GM19455 (cell line): ENCODE results near the gene TATDN3.
"Not testable (repeated sequence)": the region's sequence is repeated elsewhere in the genome, so short reads cannot be mapped to it uniquely, and the experiment has no call there.

Experiments used
- ATAC-seq: cut with Tn5 transposase; IDR thresholded peaks from one replicate; pipeline ENCODE4 v1.9.1; 2021; ENCODE audit not compliant: unreplicated experiment

TATDN3 gene

DNA sequence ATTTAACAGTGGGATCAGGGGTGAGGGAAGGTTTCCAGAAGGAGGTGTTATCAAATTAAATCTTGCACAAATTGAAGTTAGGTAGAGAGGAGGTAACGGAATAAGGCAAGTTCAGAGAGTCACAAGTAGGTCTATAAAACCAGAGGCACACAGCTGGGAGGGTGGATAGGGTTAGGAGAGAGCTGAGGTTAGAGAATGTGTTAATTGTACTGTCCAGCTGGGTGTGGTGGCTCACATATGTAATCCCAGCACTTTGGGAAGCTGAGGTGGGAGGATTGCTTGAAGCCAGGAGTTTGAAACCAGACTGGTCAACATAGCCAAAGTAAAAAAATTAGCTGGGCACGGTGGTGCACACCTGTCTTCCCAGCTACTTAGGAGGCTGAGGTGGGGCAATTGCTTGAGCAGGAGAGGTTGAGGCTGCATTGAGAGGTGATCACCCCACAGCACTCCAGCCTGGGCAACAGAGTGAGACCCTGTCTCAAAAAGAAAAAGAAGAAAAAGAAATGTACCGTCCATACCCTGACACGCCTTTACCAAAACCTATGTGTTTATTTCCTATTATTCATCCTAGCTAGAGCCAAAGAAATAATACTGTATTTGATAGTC is 35.6 kb downstream of the TATDN3 start:
- no peak for ATAC-seq

DNA sequence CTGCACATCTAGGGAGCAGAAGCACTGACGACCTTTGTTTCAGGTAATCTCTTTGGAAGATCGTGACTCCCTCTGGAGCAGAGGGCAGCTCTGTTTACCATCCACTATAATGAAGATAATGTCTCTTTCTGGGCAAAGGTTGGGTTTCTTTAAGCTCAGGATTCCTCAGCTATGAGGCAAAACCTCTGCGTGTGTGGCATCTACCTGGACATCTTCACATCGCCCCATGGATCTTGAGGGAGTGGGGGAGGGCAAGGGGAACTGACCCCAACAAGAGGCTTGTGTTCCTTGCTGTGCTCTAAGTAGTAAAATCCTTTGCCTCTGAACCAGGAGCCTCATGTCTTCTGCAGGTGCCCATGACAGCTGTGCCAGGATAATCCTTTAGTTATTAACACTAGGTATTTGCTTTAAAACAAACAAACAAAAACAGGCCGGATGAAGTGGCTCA is 36.2 kb downstream of the TATDN3 start:
- ATAC-seq, result no peak

GRCh38 chr1:212828395-212828794 is 36.7 kb downstream of the TATDN3 start:
- no peak for ATAC-seq

- ATAC-seq, result peak; percentile 64
Measured at GRCh38 chr1:212833211-212834207, 41.8 kb downstream of the TATDN3 start.

GRCh38 chr1:212838145-212838544 is 46.5 kb downstream of the TATDN3 start:
- no peak for ATAC-seq

- ATAC-seq, result not testable (repeated sequence)
Measured at GRCh38 chr1:212844521-212844920, 52.8 kb downstream of the TATDN3 start.

GRCh38 chr1:212847549-212847948 is 55.9 kb downstream of the TATDN3 start, which contains the start of gene SPATA45:
Gene SPATA45 (minus strand): TSS chr1:212847649. CDS start chr1:212836149, 11,500 bp downstream.
- no peak for ATAC-seq

- no peak for ATAC-seq
Measured at GRCh38 chr1:212852105-212852688, 60.5 kb downstream of the TATDN3 start.

GRCh38 chr1:212853658-212854057 is 62.0 kb downstream of the TATDN3 start:
- ATAC-seq, result no peak

- no peak for ATAC-seq
Measured at GRCh38 chr1:212856755-212857154, 65.1 kb downstream of the TATDN3 start.

DNA sequence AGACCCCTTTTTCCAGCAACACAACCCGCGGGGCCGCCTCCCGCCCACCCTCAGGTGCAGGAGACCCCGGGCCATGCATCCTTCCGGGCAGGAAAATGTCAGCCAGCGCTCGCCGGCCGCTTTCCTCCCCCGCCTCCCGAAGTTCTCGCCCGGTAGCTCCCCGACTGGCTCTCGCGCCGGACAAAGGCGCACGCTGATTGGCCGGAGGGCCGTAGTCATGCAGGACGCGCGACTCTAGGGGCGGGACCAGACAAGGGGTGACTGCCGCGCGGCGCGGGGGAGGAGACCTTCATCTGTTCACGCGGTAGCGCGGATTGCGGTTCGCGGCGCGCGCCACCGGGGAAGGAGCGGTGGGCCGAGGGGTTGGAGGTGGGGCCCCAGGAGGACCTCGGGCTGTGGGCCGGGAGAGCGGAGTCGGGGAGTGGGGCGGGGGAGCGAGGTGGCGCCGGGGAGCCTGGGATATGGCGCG is 66.3 kb downstream of the TATDN3 start, which contains the start of gene FLVCR1:
Gene FLVCR1 (plus strand): TSS at position 284 of the 469 bp plus-strand sequence. CDS start 178 bp downstream, at position 462.
- peak; percentile 97 for ATAC-seq

- peak; percentile 27 for ATAC-seq
Measured at GRCh38 chr1:212858461-212859265, 67.0 kb downstream of the TATDN3 start.

GRCh38 chr1:212860713-212861581 is 69.3 kb downstream of the TATDN3 start:
- ATAC-seq, result no peak

DNA sequence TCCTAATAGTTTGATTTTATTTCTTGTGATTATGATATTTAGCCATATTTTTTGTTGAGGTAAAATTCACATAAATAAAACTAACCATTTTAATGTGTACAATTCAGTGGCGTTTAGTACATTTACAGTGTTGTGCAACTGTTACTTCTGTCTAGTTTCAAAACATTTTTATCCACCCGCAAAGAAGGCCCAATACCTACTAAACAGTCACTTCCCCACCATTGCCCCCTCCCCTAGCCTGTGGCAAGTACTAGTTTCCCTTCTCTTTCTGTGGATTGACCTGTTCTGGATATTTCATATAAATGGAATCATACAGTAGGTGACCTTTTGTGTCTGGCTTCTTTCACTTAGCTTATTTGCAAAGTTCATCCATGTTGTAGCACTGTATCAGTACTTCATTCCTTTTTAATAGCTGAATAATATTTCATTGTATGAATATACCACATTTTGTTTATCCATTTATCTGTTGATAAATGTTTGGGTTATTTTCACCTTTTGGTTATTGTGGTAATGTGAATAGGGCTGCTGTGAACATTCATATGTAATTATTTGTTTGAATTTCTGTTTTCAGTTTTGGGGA is 70.5 kb downstream of the TATDN3 start:
- ATAC-seq, result no peak

- not testable (repeated sequence) for ATAC-seq
Measured at GRCh38 chr1:212863345-212863744, 71.7 kb downstream of the TATDN3 start.

DNA sequence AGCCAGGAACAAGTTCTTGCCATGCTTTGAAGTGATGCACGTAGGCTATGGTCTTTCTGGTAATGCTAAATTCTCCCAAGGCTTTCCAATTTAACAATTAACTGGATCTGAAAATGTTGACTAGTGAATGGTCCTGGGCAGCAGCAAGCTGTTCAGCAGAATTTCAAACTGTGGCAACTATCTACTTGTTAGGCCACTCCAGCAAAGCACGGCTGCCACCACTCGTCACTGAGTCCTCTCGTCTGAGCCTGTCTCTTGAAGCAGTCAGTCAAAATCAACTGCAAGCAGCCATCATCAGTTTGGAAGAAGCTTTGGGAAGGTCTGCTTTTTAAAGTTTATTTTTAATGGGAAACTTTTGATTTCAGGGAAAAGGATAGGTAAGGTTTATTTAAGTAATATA is 72.5 kb downstream of the TATDN3 start:
- no peak for ATAC-seq
